ENCODE measurements around the gene COPG2.

Gene COPG2

GRCh38 chr7:130463553-130464434 lies 204.8 kb downstream of the COPG2 start:
- DNase-seq: no peak

- DNase-seq: no peak
Observed at GRCh38 chr7:130461272-130461671, 207.3 kb downstream of the COPG2 start.

- no peak for DNase-seq
Observed at GRCh38 chr7:130458257-130458656, 210.3 kb downstream of the COPG2 start.
